B cell (primary cell): ENCODE data around the gene CREM. TPM values are rescaled to one million over a fixed set of nuclear protein-coding genes. Genes with fewer than 3 reads are reported as not detected.

Source experiments
- ATAC-seq: fragments of 200-7000 bp; cut with Tn5 transposase; one replicate; pipeline ENCODE4 v1.10.0; 2021; ENCODE audit warnings: low read depth, mild to moderate bottlenecking, moderate number of reproducible peaks, moderate library complexity
- CTCF ChIA-PET: fragments of 350-600 bp; sonication (Branson Sonifier 250); formaldehyde crosslinking; loops from one replicate; lab custom pipeline; 2021; ENCODE audit warnings: antibody characterized with exemption, inconsistent platforms; lab: Charles Lee
- POLR2A ChIA-PET: fragments of 350-600 bp; sonication (Branson Sonifier 250); formaldehyde crosslinking; loops from one replicate; lab custom pipeline; 2021; ENCODE audit warnings: antibody characterized with exemption; lab: Charles Lee
- DNase-seq: peaks from one replicate; pipeline ENCODE4 v3.0.0; 2013
- H2AFZ ChIP-seq: 2 replicates; pipeline ENCODE4 v1.6.1; 2012; ENCODE audit warnings: mild to moderate bottlenecking, low read depth, low read length; ENCODE audit not compliant: insufficient read depth, poor library complexity, severe bottlenecking
- H3K27ac ChIP-seq, 2 donors: 1 replicate in 1 of 2; 2 replicates in 1 of 2; pipeline ENCODE4 v1.5.1; 2012 to 2013; ENCODE audit warnings: low read length in 2 of 2, mild to moderate bottlenecking in 2 of 2, moderate library complexity in 1 of 2
- H3K27me3 ChIP-seq, 4 experiments: fragments of 200-600 bp in 1 of 4; sonication (generic) in 1 of 4; replicated peaks in 1 of 4; 1 replicate in 2 of 4; 2 replicates in 2 of 4; pipeline versions ENCODE4 v1.6.1 to v1.7.0; 2013 to 2016; ENCODE audit warnings: low read length in 3 of 4, mild to moderate bottlenecking in 2 of 4, mixed read lengths in 1 of 4, moderate library complexity in 1 of 4; ENCODE audit not compliant: insufficient read depth in 4 of 4, control insufficient read depth in 3 of 4; ENCODE audit errors: control extremely low read depth in 1 of 4
- H3K36me3 ChIP-seq, 2 experiments: replicated peaks in 1 of 2; 1 replicate in 1 of 2; 2 replicates in 1 of 2; pipeline versions ENCODE4 v1.6.1 to v1.7.1; 2013; ENCODE audit warnings: low read length in 1 of 2; ENCODE audit not compliant: insufficient read depth in 2 of 2, control insufficient read depth in 1 of 2; ENCODE audit errors: control extremely low read depth in 1 of 2, extremely low read depth in 1 of 2
- H3K4me1 ChIP-seq, 2 donors: fragments of 200-600 bp in 1 of 2; sonication (generic) in 1 of 2; 1 replicate in 1 of 2; 2 replicates in 1 of 2; pipeline versions ENCODE4 v1.5.1 to v1.6.1; 2013 to 2017; ENCODE audit warnings: low read length in 2 of 2; ENCODE audit not compliant: control insufficient read depth in 2 of 2, insufficient read depth in 2 of 2
- H3K4me2 ChIP-seq: replicated peaks from 2 replicates; pipeline ENCODE3; 2012; ENCODE audit warnings: mild to moderate bottlenecking, low read depth, low read length; ENCODE audit not compliant: poor library complexity, severe bottlenecking
- H3K4me3 ChIP-seq, 5 experiments: fragments of 200-600 bp in 1 of 5; sonication (generic) in 1 of 5; 1 replicate in 3 of 5; 2 replicates in 2 of 5; pipeline versions ENCODE4 v1.5.1 to v1.7.0; 2011 to 2016; ENCODE audit warnings: low read length in 4 of 5, mild to moderate bottlenecking in 4 of 5, low read depth in 2 of 5, control low read depth in 1 of 5, moderate library complexity in 1 of 5; ENCODE audit not compliant: insufficient read depth in 1 of 5; ENCODE audit errors: control extremely low read depth in 1 of 5, extremely low read depth in 1 of 5
- H3K79me2 ChIP-seq: fragments of 200-600 bp; sonication (generic); one replicate; pipeline ENCODE4 v1.6.0; 2016; ENCODE audit warnings: low read length; ENCODE audit not compliant: control insufficient read depth, insufficient read depth
- H3K9ac ChIP-seq: fragments of 200-600 bp; sonication (generic); 2 replicates; pipeline ENCODE4 v1.6.1; 2017; ENCODE audit warnings: mild to moderate bottlenecking, low read length, moderate library complexity
- H3K9me3 ChIP-seq, 3 donors: one replicate each; pipeline versions ENCODE4 v1.6.1 to v1.7.1; 2013; ENCODE audit warnings: low read length in 2 of 3; ENCODE audit not compliant: control insufficient read depth in 2 of 3, insufficient read depth in 1 of 3; ENCODE audit errors: control extremely low read depth in 1 of 3
- H4K20me1 ChIP-seq: 2 replicates; pipeline ENCODE4 v1.6.0; 2012; ENCODE audit warnings: mild to moderate bottlenecking, low read length; ENCODE audit not compliant: insufficient read depth, control insufficient read depth, poor library complexity, severe bottlenecking
- H3K27ac Mint-ChIP-seq: one replicate; pipeline ENCODE4 v1.8.0; 2021; ENCODE audit warnings: mixed read lengths
- H3K27me3 Mint-ChIP-seq: one replicate; pipeline ENCODE4 v1.8.0; 2021; ENCODE audit warnings: mixed read lengths
- H3K4me1 Mint-ChIP-seq: one replicate; pipeline ENCODE4 v1.8.0; 2021; ENCODE audit warnings: mixed read lengths
- H3K4me3 Mint-ChIP-seq: one replicate; pipeline ENCODE4 v1.8.0; 2021; ENCODE audit warnings: mixed read lengths
- H3K9me3 Mint-ChIP-seq: one replicate; pipeline ENCODE4 v1.8.0; 2022; ENCODE audit warnings: mixed read lengths; ENCODE audit not compliant: insufficient read depth
- CTCF ChIP-seq: fragments of 200-600 bp; IDR thresholded peaks from one replicate; pipeline ENCODE4 v1.8.0; 2022; ENCODE audit warnings: antibody characterized with exemption, mild to moderate bottlenecking
- EZH2 ChIP-seq: IDR thresholded peaks from 2 replicates; pipeline ENCODE4 v1.6.1; 2012; ENCODE audit warnings: borderline replicate concordance, low read depth, mild to moderate bottlenecking, moderate library complexity, low read length; ENCODE audit not compliant: insufficient read depth, poor library complexity, severe bottlenecking
- WGBS: methylation state at CpG from one replicate; pipeline ENCODE4 v1.1.5; 2013; ENCODE audit warnings: missing lambda C conversion rate; ENCODE audit not compliant: insufficient coverage; 5-methylcytosine and 5-hydroxymethylcytosine counted together
- intact Hi-C: fragments of 100-400 bp; cut with micrococcal nuclease; formaldehyde crosslinking; loops from one replicate; pipeline ENCODE4 v1.10.0; 2022
- polyA minus RNA-seq: library from RNA; depleted of rRNA, polyadenylated mRNA; stranded (reverse); fragments of >200 nt; gene quantifications from 2 replicates; pipeline ENCODE4 v1.2.3, GENCODE V29; 2012
- polyA plus RNA-seq: library from polyadenylated mRNA; depleted of rRNA; stranded (reverse); fragments of >200 nt; gene quantifications from 2 replicates; pipeline ENCODE4 v1.2.3, GENCODE V29; 2012
- total RNA-seq, 2 donors: library from RNA; stranded (reverse); fragments of 120-200 nt in 1 of 2; gene quantifications; 1 replicate in 1 of 2; 2 replicates in 1 of 2; pipeline versions ENCODE4 v1.2.3 to v1.2.4, GENCODE V29; 2013 to 2022

The CREM gene
- total RNA-seq (94.6 and 97.4 TPM in 2 replicates), polyA plus RNA-seq (7.3 and 16.0 TPM in 2 replicates), polyA minus RNA-seq (9.8 and 14.7 TPM in 2 replicates)
- 13.9 TPM for total RNA-seq (2013)

- H4K20me1 ChIP-seq: no peaks in the 10 kb centered on the region
- under 1% methylated on average over 76 of the region's 80 CpGs for WGBS
- ChIA-PET CTCF (interaction anchor here (0.6 to 14.9 kb wide), 13 partner anchors 9 to 151 kb away, joined by 3 to 436 read pairs (median 4); partner anchors contain the start of gene CUL2), POLR2A (interaction anchor here (0.5 to 3.2 kb wide), 11 partner anchors 9 to 78 kb away, joined by 3 to 42 read pairs (median 4); partner anchors contain the start of gene CUL2)
- intact Hi-C loops: loop anchor here (1.0 to 5.0 kb wide), 8 partner anchors 10 to 516 kb away; partner anchors contain the start of genes CCNY, CUL2 and FZD8
- H3K27ac ChIP-seq: peak within 1 kb of the TSS; percentile 94 to 100
- H3K36me3 ChIP-seq: no peaks in the 10 kb centered on the region
- no peaks in the 10 kb centered on the region for H3K27me3 ChIP-seq
- H3K9ac ChIP-seq: peak within 1 kb of the TSS; percentile 100
- H3K79me2 ChIP-seq: peaks cover 18% of the 10 kb centered on the region
- Mint-ChIP-seq H3K4me1 (peaks cover 37% of the 10 kb centered on the region), H3K27ac (peak within 1 kb of the TSS; percentile 100), H3K27me3 (no peaks in the 10 kb centered on the region), H3K4me3 (peak within 1 kb of the TSS; percentile 81), H3K9me3 (no peaks in the 10 kb centered on the region)
- H3K4me2 ChIP-seq: peak within 1 kb of the TSS; percentile 92
- peak within 1 kb of the TSS; percentile 81 for H2AFZ ChIP-seq
- H3K4me1 ChIP-seq: peaks cover 8 to 17% of the 10 kb centered on the region in 2 donors
- DNase-seq (peak; percentile 99), ATAC-seq (peak; percentile 84)
- no peaks in the 10 kb centered on the region for H3K9me3 ChIP-seq
- H3K4me3 ChIP-seq: peak within 1 kb of the TSS; percentile 43 to 99 (median 93)
- no peak for TF ChIP-seq EZH2
- TF ChIP-seq CTCF: peak; percentile 80
These were observed at the start of gene CREM for GRCh38 chr10:35126530-35127288. TSS of gene CREM (plus strand) at chr10:35126846. CDS start at chr10:35137836, 10,990 bp downstream.

GRCh38 chr10:35079265-35079664 lies 47.4 kb upstream of the CREM start:
- Histone ChIP-seq H4K20me1 (peaks cover 61% of the 10 kb centered on the region), H3K4me3 (no peak overlapping the region), H3K36me3 (peaks cover 5 to 11% of the 10 kb centered on the region in 2 experiments), H3K79me2 (peaks cover 90% of the 10 kb centered on the region), H3K27ac (no peak overlapping the region), H2AFZ (no peak overlapping the region), H3K27me3 (no peaks in the 10 kb centered on the region), H3K4me2 (no peak overlapping the region), H3K4me1 (no peaks in the 10 kb centered on the region), H3K9me3 (peaks cover 0 to 2% (median 1%) of the 10 kb centered on the region in 3 donors), H3K9ac (no peak overlapping the region)
- ChIA-PET POLR2A (no interaction called here), CTCF (no interaction called here)
- H3K4me3 Mint-ChIP-seq: no peak overlapping the region
- H3K27me3 Mint-ChIP-seq: no peaks in the 10 kb centered on the region
- peaks cover 4% of the 10 kb centered on the region for H3K9me3 Mint-ChIP-seq
- 94% methylated on average over 3 of the region's 4 CpGs for WGBS
- H3K27ac Mint-ChIP-seq: no peak overlapping the region
- DNase-seq: no peak
- peaks cover 18% of the 10 kb centered on the region for H3K4me1 Mint-ChIP-seq
- no peak for ATAC-seq
- intact Hi-C loops: no loop called here
- TF ChIP-seq CTCF: no peak
- no peak for TF ChIP-seq EZH2
